Stomach (tissue), 4 donors: Measurements from ENCODE around the gene NDP.

Experiments
- POLR2A ChIP-seq, 4 donors: fragments of 450-650 bp; IDR thresholded peaks; one replicate each; pipeline ENCODE4 v1.6.1; 2016; ENCODE audit warnings: antibody characterized with exemption in 4 of 4, control low read depth in 2 of 4, mild to moderate bottlenecking in 1 of 4, moderate library complexity in 1 of 4
- POLR2AphosphoS5 ChIP-seq, 3 donors: sonication (generic); formaldehyde crosslinking; IDR thresholded peaks; one replicate each; pipeline ENCODE4 v1.6.1; 2016; ENCODE audit warnings: antibody characterized with exemption in 3 of 3
- TF ChIP-seq, protein P1 (sequence below), 7 experiments: fragments of 450-650 bp in 4 of 7; fragments of 200-600 bp in 3 of 7; sonication (generic) in 3 of 7; IDR thresholded peaks; one replicate each; pipeline ENCODE4 v1.5.1; 2016 to 2019; ENCODE audit warnings: antibody characterized with exemption in 7 of 7, control low read depth in 2 of 7, mild to moderate bottlenecking in 1 of 7

DNA sequence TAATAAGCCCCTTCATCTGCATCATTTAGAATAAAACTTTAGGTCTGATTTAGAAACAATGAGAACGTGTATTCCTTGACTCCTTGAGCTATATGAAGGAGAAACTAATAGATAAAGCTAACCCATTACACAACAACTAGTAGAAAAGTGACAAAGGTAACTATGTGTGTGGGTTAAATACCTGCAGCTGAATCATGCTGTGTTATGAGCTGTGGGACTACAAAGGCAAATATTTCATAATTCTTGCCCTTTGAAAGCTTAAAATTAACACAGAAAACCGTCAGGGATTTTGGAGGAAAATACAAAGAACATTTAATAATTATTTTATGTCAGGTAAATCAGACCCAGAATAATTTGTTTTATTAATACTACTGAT lies 898 bp upstream of the NDP start:
- TF ChIP-seq POLR2A (IDR thresholded peaks at IDR 0.05) (no peak), POLR2AphosphoS5 (IDR thresholded peaks at IDR 0.05) (no peak)
- TF ChIP-seq, protein P1, sequence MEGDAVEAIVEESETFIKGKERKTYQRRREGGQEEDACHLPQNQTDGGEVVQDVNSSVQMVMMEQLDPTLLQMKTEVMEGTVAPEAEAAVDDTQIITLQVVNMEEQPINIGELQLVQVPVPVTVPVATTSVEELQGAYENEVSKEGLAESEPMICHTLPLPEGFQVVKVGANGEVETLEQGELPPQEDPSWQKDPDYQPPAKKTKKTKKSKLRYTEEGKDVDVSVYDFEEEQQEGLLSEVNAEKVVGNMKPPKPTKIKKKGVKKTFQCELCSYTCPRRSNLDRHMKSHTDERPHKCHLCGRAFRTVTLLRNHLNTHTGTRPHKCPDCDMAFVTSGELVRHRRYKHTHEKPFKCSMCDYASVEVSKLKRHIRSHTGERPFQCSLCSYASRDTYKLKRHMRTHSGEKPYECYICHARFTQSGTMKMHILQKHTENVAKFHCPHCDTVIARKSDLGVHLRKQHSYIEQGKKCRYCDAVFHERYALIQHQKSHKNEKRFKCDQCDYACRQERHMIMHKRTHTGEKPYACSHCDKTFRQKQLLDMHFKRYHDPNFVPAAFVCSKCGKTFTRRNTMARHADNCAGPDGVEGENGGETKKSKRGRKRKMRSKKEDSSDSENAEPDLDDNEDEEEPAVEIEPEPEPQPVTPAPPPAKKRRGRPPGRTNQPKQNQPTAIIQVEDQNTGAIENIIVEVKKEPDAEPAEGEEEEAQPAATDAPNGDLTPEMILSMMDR (IDR thresholded peaks at IDR 0.05), result no peak
